Measurements from ENCODE around the gene GPR158. TPM values are rescaled to one million over a fixed set of nuclear protein-coding genes. Genes with fewer than 3 reads are reported as not detected.

The GPR158 gene, protein sequence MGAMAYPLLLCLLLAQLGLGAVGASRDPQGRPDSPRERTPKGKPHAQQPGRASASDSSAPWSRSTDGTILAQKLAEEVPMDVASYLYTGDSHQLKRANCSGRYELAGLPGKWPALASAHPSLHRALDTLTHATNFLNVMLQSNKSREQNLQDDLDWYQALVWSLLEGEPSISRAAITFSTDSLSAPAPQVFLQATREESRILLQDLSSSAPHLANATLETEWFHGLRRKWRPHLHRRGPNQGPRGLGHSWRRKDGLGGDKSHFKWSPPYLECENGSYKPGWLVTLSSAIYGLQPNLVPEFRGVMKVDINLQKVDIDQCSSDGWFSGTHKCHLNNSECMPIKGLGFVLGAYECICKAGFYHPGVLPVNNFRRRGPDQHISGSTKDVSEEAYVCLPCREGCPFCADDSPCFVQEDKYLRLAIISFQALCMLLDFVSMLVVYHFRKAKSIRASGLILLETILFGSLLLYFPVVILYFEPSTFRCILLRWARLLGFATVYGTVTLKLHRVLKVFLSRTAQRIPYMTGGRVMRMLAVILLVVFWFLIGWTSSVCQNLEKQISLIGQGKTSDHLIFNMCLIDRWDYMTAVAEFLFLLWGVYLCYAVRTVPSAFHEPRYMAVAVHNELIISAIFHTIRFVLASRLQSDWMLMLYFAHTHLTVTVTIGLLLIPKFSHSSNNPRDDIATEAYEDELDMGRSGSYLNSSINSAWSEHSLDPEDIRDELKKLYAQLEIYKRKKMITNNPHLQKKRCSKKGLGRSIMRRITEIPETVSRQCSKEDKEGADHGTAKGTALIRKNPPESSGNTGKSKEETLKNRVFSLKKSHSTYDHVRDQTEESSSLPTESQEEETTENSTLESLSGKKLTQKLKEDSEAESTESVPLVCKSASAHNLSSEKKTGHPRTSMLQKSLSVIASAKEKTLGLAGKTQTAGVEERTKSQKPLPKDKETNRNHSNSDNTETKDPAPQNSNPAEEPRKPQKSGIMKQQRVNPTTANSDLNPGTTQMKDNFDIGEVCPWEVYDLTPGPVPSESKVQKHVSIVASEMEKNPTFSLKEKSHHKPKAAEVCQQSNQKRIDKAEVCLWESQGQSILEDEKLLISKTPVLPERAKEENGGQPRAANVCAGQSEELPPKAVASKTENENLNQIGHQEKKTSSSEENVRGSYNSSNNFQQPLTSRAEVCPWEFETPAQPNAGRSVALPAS (N-terminal part only)
- 0.24 and 0.33 TPM in 2 replicates for total RNA-seq (2021)
- long read RNA-seq, partial matches to known transcripts = 0 of 3 reads
- long read RNA-seq, other reads (novel, unspliced or antisense) = 3 of 3 reads

DNA sequence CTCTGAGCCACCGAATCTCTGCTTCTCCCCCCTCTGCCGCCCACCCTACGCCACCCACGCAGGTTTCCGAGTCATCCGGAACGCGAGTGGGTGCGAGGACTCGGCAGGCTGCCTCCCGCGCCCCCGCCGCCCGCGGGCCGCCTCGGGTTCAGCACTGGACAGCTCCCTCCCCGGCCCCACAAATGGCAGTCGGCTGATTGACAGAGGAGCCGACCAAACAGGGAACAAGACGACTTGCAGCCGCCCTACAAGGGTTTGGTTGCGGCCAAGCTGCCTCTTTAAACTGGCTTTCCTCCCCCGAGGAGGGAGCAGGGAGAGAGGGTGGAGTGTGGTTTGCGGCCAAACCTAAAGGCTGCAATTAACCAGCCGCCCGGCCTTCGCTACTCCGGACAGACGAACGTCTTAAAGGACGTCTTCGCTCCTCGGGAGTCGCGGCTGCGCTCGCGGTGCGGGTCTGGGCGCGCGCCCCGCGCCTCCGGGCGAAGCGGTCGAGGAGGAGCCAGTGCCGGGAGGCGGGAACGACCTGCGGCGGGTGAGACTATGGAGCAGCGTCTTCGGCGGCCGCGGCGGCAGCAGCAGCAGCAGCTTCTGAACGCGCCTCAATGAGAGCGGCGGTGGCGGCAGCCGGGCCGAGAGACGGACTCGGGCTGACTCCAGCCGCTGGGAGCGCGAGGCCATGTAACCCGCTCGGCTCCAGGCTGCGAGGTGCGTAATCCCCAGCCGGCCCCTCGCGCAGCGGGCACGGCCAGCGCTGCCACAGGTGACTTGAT is at the start of gene GPR158:
Gene GPR158 (plus strand): TSS at position 541 of the 770 bp plus-strand sequence. CDS start 420 bp downstream, outside the sequence.
- Histone ChIP-seq H4K91ac (ENCODE audit: insufficient read length, low read depth, low read length) (no peak within 1 kb of the TSS), H3K27ac (ENCODE audit: insufficient read length, low read depth, low read length) (no peak within 1 kb of the TSS), H2AK5ac (ENCODE audit: insufficient read length, low read length) (no peak within 1 kb of the TSS), H3K9ac (ENCODE audit: extremely low read depth, insufficient read length, low read length) (no peak within 1 kb of the TSS), H3K4ac (ENCODE audit: low read depth, low read length) (no peak within 1 kb of the TSS), H3T11ph (ENCODE audit: low read length) (no peak within 1 kb of the TSS), H4K20me1 (ENCODE audit: control insufficient read depth, insufficient read depth, insufficient read length) (no peaks in the 10 kb centered on the region), H2BK120ac (ENCODE audit: low read depth, low read length, poor library complexity, severe bottlenecking) (no peak within 1 kb of the TSS), H3K4me2 (ENCODE audit: insufficient read depth, insufficient read length, low read length) (peak within 1 kb of the TSS; percentile 66), H3K23ac (ENCODE audit: insufficient read length, low read depth, low read length) (no peak within 1 kb of the TSS), H3K9me3 (ENCODE audit: control insufficient read depth, low read depth, low read length) (no peaks in the 10 kb centered on the region), H2BK15ac (ENCODE audit: low read depth, low read length) (no peak within 1 kb of the TSS), H2BK12ac (ENCODE audit: insufficient read length, low read depth, low read length) (no peak within 1 kb of the TSS), H3K27me3 (ENCODE audit: insufficient read depth, low read length) (peaks cover 8% of the 10 kb centered on the region; the same call in 1 of the 2 replicates), H4K8ac (replicated peaks; ENCODE audit: insufficient read length, low read depth, low read length) (no peak within 1 kb of the TSS), H2AFZ (ENCODE audit: low read length) (no peak within 1 kb of the TSS), H2BK5ac (ENCODE audit: insufficient read length, low read length) (no peak within 1 kb of the TSS), H3K56ac (ENCODE audit: insufficient read length, low read depth, low read length) (no peak within 1 kb of the TSS), H2BK20ac (ENCODE audit: low read depth, low read length, poor library complexity, severe bottlenecking) (no peak within 1 kb of the TSS), H3K79me2 (ENCODE audit: insufficient read depth, low read length) (no peaks in the 10 kb centered on the region), H4K5ac (ENCODE audit: insufficient read length, low read depth, low read length) (no peak within 1 kb of the TSS), H3K23me2 (ENCODE audit: insufficient read length, low read depth, low read length, poor library complexity, severe bottlenecking) (peaks cover 22% of the 10 kb centered on the region), H3K14ac (ENCODE audit: insufficient read depth, low read length) (no peak within 1 kb of the TSS; the same call in 1 of the 2 replicates), H3K79me1 (ENCODE audit: insufficient read depth, low read depth, low read length, poor library complexity, severe bottlenecking) (no peaks in the 10 kb centered on the region), H3K18ac (ENCODE audit: insufficient read length, low read depth, low read length) (no peak within 1 kb of the TSS), H3K4me1 (ENCODE audit: insufficient read depth, low read length) (no peaks in the 10 kb centered on the region; the same call in 1 of the 2 replicates)
- H3K4me1 Mint-ChIP-seq = peaks cover 15 to 18% of the 10 kb centered on the region in 2 experiments
- no peaks in the 10 kb centered on the region; a peak in 1 of 5 replicates for H3K9me3 Mint-ChIP-seq
- peak; percentile 95 for DNase-seq
- H3K4me3 Mint-ChIP-seq = peak within 1 kb of the TSS; percentile 77 to 86
- H3K36me3 Mint-ChIP-seq (ENCODE audit: insufficient read depth in 1 of 3, low read depth in 3 of 3) = no peaks in the 10 kb centered on the region; a peak in 1 of 7 replicates
- TF ChIP-seq, protein P1, sequence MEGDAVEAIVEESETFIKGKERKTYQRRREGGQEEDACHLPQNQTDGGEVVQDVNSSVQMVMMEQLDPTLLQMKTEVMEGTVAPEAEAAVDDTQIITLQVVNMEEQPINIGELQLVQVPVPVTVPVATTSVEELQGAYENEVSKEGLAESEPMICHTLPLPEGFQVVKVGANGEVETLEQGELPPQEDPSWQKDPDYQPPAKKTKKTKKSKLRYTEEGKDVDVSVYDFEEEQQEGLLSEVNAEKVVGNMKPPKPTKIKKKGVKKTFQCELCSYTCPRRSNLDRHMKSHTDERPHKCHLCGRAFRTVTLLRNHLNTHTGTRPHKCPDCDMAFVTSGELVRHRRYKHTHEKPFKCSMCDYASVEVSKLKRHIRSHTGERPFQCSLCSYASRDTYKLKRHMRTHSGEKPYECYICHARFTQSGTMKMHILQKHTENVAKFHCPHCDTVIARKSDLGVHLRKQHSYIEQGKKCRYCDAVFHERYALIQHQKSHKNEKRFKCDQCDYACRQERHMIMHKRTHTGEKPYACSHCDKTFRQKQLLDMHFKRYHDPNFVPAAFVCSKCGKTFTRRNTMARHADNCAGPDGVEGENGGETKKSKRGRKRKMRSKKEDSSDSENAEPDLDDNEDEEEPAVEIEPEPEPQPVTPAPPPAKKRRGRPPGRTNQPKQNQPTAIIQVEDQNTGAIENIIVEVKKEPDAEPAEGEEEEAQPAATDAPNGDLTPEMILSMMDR (conservative IDR thresholded peaks at IDR 0.05) = no peak
- WGBS (ENCODE audit: extremely low coverage, insufficient read length, low lambda C conversion rate) = no CpG with 5 or more reads among the region's 83 CpGs
- peaks cover 58% of the 10 kb centered on the region for H3K27me3 Mint-ChIP-seq (ENCODE audit: low read depth)
- H3K27ac Mint-ChIP-seq = peak within 1 kb of the TSS in 1 of 3 experiments; percentile 81; a peak in 1 of 7 replicates
